Sigmoid colon (tissue), 7 donors: ENCODE results near the gene ETS1. TPM values are rescaled to one million over a fixed set of nuclear protein-coding genes. Genes with fewer than 3 reads are reported as not detected.

Experiments
- DNase-seq: peaks from one replicate; pipeline ENCODE4 v3.0.0-alpha.2; 2019
- H3K27ac ChIP-seq, 4 donors: fragments of 200-600 bp; sonication (generic); one replicate each; pipeline ENCODE4 v1.5.1; 2016 to 2019; ENCODE audit warnings: mild to moderate bottlenecking in 1 of 4
- H3K27me3 ChIP-seq, 3 donors: fragments of 200-600 bp; sonication (generic); one replicate each; pipeline ENCODE4 v1.5.1; 2019; ENCODE audit warnings: mild to moderate bottlenecking in 1 of 3
- H3K36me3 ChIP-seq, 4 donors: fragments of 200-600 bp; sonication (generic); one replicate each; pipeline ENCODE4 v1.5.1; 2016 to 2019
- H3K4me1 ChIP-seq, 4 donors: fragments of 200-600 bp; sonication (generic); one replicate each; pipeline ENCODE4 v1.5.1; 2017 to 2019
- H3K4me3 ChIP-seq, 4 donors: fragments of 200-600 bp; sonication (generic); one replicate each; pipeline ENCODE4 v1.5.1; 2017 to 2019; ENCODE audit warnings: mild to moderate bottlenecking in 2 of 4, moderate library complexity in 1 of 4
- H3K9me3 ChIP-seq, 4 donors: fragments of 200-600 bp in 3 of 4; sonication (generic) in 3 of 4; one replicate each; pipeline versions ENCODE4 v1.5.1 to v1.6.1; 2013 to 2019
- EP300 ChIP-seq, 4 donors: sonication (generic); formaldehyde crosslinking; IDR thresholded peaks; one replicate each; pipeline ENCODE4 v1.6.1; 2017; ENCODE audit warnings: antibody characterized with exemption in 4 of 4
- POLR2A ChIP-seq, 2 donors: fragments of 450-650 bp; IDR thresholded peaks; one replicate each; pipeline ENCODE4 v1.6.1; 2016; ENCODE audit warnings: antibody characterized with exemption in 2 of 2, mild to moderate bottlenecking in 2 of 2, moderate library complexity in 2 of 2
- POLR2AphosphoS5 ChIP-seq, 4 donors: sonication (generic); formaldehyde crosslinking; IDR thresholded peaks; one replicate each; pipeline ENCODE4 v1.6.1; 2017; ENCODE audit warnings: antibody characterized with exemption in 4 of 4
- WGBS, 2 donors: extraction: QIAGEN DNeasy Blood & Tissue Kit; methylation state at CpG; one replicate each; pipeline ENCODE4 v1.1.7; 2013; 5-methylcytosine and 5-hydroxymethylcytosine counted together
- intact Hi-C: fragments of 100-400 bp; cut with DNase I; formaldehyde crosslinking; loops from one replicate; pipeline ENCODE4 v1.15.1; 2023
- polyA plus RNA-seq, 3 donors: library from polyadenylated mRNA; stranded (reverse); fragments of 200-250 nt; gene quantifications; one replicate each; pipeline ENCODE4 v1.2.3, GENCODE V29; 2013
- total RNA-seq, 4 donors: library from RNA; depleted of rRNA; stranded (reverse); fragments of >200 nt; gene quantifications; one replicate each; pipeline ENCODE4 v1.1.0, GENCODE V29; 2016
- TF ChIP-seq, protein P1 (sequence below), 4 experiments: fragments of 450-650 bp in 3 of 4; fragments of 200-600 bp in 1 of 4; IDR thresholded peaks; one replicate each; pipeline ENCODE4 v1.5.1; 2016 to 2019; ENCODE audit warnings: antibody characterized with exemption in 4 of 4, mild to moderate bottlenecking in 3 of 4, moderate library complexity in 2 of 4
- donor health status: healthy with polysubstance abuse.
- donor health status: Bipolar disorder and iron deficiency.
- donor health status: healthy.

ETS1 gene
- total and polyA plus RNA-seq, 7 donors, result 12.5 to 122 (median 24.6) TPM

DNA sequence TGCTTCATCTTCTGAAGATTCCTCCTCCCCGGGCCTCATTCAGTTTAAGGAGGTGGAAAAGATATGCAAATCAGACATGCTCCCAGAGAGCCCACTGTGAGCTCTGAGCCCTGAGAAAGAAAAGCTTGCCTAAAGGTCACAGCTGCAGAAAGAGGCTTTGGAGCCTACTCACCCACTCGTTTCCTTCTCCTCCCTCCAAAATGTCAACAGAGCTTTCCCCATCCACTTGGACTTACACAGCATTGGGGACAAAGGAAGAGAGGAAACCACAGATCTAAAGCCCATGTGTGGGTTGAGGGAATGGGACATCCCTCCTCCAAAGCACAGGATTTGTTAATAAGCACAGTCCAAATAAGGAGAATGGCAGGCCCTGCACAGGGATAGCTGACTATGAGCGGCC, 158.4 kb downstream of the ETS1 start:
- peaks cover 0 to 12% (median 10%) of the 10 kb centered on the region in 4 donors for H3K4me1 ChIP-seq
- intact Hi-C loops, result no loop called here
- no peak overlapping the region for H3K4me3 ChIP-seq
- 74 to 76% methylated on average over 3 of the region's 3 CpGs for WGBS, 2 donors
- no peaks in the 10 kb centered on the region for H3K9me3 ChIP-seq
- TF ChIP-seq POLR2AphosphoS5 (IDR thresholded peaks at IDR 0.05) (no peak), POLR2A (IDR thresholded peaks at IDR 0.05) (no peak), EP300 (IDR thresholded peaks at IDR 0.05) (no peak)
- TF ChIP-seq, protein P1, sequence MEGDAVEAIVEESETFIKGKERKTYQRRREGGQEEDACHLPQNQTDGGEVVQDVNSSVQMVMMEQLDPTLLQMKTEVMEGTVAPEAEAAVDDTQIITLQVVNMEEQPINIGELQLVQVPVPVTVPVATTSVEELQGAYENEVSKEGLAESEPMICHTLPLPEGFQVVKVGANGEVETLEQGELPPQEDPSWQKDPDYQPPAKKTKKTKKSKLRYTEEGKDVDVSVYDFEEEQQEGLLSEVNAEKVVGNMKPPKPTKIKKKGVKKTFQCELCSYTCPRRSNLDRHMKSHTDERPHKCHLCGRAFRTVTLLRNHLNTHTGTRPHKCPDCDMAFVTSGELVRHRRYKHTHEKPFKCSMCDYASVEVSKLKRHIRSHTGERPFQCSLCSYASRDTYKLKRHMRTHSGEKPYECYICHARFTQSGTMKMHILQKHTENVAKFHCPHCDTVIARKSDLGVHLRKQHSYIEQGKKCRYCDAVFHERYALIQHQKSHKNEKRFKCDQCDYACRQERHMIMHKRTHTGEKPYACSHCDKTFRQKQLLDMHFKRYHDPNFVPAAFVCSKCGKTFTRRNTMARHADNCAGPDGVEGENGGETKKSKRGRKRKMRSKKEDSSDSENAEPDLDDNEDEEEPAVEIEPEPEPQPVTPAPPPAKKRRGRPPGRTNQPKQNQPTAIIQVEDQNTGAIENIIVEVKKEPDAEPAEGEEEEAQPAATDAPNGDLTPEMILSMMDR (IDR thresholded peaks at IDR 0.05), result no peak
- H3K27ac ChIP-seq, result no peak overlapping the region
- H3K36me3 ChIP-seq, result no peaks in the 10 kb centered on the region
- no peak for DNase-seq
- H3K27me3 ChIP-seq, result no peaks in the 10 kb centered on the region

GRCh38 chr11:128424851-128425285, 162.5 kb downstream of the ETS1 start:
- 9 to 73% methylated on average over 8 of the region's 8 CpGs for WGBS, 2 donors
- no peak for DNase-seq

DNA sequence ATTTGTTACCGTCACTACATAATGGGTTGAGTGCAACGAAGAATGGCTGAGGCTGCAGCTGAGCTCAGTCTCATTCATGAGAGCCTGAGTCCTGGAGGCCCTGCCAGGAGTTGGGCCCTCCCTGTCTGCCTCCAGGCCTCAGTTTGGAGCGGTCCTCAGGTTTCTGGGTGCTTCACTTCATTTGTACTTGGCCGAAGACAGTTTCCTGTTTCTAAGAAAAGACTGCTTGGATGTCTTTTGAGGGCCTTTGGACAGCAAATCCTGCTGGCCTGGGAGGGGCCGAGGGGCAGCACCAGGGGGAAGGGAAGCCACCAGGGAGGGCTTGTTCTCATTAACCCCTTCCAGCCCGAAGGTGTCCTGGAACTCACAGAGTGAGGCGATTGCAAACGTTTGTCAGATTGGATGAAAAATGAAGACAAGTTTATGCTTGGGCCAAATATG, 163.1 kb downstream of the ETS1 start:
- Histone ChIP-seq H3K9me3 (no peaks in the 10 kb centered on the region), H3K27ac (peak overlapping the region; percentile 13 to 62 (median 51)), H3K4me3 (no peak overlapping the region), H3K36me3 (no peaks in the 10 kb centered on the region), H3K4me1 (peaks cover 0 to 23% (median 17%) of the 10 kb centered on the region in 4 donors), H3K27me3 (no peaks in the 10 kb centered on the region)
- no peak for TF ChIP-seq POLR2AphosphoS5 (IDR thresholded peaks at IDR 0.05)
- TF ChIP-seq, protein P1 (IDR thresholded peaks at IDR 0.05), result no peak
- intact Hi-C loops, result no loop called here
- WGBS, 2 donors, result 28 to 51% methylated on average over 8 of the region's 8 CpGs
- peak; percentile 87 for DNase-seq

More at GRCh38 chr11:128424851-128425285, 162.5 kb downstream of the ETS1 start:
- intact Hi-C loops, result no loop called here
- Histone ChIP-seq H3K4me1 (peaks cover 0 to 23% (median 17%) of the 10 kb centered on the region in 4 donors), H3K9me3 (no peaks in the 10 kb centered on the region), H3K36me3 (no peaks in the 10 kb centered on the region), H3K27ac (peak overlapping the region; percentile 13 to 62 (median 51)), H3K27me3 (no peaks in the 10 kb centered on the region), H3K4me3 (no peak overlapping the region)
- TF ChIP-seq, protein P1 (IDR thresholded peaks at IDR 0.05), result no peak
- TF ChIP-seq POLR2A (IDR thresholded peaks at IDR 0.05) (no peak), EP300 (IDR thresholded peaks at IDR 0.05) (no peak), POLR2AphosphoS5 (IDR thresholded peaks at IDR 0.05) (no peak)

DNA sequence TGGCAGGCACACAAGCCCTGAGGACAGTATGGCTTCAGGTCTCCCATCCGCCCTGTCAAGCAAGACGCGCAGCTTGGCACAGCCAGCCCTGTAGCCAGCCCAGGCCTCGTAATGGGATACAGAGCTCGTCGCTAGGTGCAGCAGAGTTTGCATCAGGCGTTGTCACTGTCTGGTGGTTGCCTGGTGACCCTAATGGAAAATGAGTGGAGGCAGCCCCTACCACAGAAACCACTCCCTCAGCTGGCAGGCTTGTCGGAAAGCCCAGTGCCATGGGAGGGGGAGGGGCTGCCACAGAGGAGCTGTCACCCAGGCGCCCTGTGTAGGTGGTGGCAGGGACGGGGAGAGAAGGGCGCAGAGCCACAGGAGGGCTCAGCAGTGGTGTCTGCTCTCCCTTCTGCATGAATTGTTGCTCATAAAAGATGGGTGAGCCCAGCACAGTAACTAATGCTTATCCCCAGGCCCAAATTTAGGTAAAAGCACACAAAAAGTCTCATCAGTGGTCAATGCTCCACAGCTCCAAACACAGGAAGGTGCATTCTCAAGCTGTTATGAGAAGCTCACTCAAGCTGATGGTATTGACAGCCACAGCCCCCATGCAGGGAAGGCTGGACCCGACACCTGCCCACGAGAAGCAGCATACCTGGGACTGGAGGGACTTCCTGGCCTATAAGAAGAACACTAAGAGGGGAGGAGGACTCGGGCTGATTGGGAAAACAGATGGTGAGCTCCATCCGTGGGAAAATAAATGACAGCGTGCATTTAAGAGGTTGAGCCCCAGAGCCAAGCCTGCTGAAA, 164.6 kb downstream of the ETS1 start:
- no peaks in the 10 kb centered on the region for H3K27me3 ChIP-seq
- no peaks in the 10 kb centered on the region for H3K36me3 ChIP-seq
- H3K4me1 ChIP-seq, result peaks cover 0 to 29% (median 21%) of the 10 kb centered on the region in 4 donors
- peak overlapping the region in 1 of 4 donors; percentile 6 for H3K27ac ChIP-seq
- intact Hi-C loops, result no loop called here
- DNase-seq, result no peak
- WGBS, 2 donors, result 74 to 90% methylated on average over 16 of the region's 16 CpGs
- H3K9me3 ChIP-seq, result no peaks in the 10 kb centered on the region
- no peak for TF ChIP-seq POLR2AphosphoS5 (IDR thresholded peaks at IDR 0.05)
- TF ChIP-seq POLR2A (IDR thresholded peaks at IDR 0.05), result no peak
- TF ChIP-seq, protein P1 (IDR thresholded peaks at IDR 0.05), result no peak
- no peak for TF ChIP-seq EP300 (IDR thresholded peaks at IDR 0.05)
- no peak overlapping the region for H3K4me3 ChIP-seq
